OCI-M1 (cell line): ENCODE data around the gene TMEM106C.

ENCODE experiments used
- DNase-seq: peaks from one replicate; lab custom pipeline; 2025; lab: John Stamatoyannopoulos, UW

The TMEM106C gene

GRCh38 chr12:47979686-47980085, 16.3 kb downstream of the TMEM106C start:
- no peak for DNase-seq

DNA sequence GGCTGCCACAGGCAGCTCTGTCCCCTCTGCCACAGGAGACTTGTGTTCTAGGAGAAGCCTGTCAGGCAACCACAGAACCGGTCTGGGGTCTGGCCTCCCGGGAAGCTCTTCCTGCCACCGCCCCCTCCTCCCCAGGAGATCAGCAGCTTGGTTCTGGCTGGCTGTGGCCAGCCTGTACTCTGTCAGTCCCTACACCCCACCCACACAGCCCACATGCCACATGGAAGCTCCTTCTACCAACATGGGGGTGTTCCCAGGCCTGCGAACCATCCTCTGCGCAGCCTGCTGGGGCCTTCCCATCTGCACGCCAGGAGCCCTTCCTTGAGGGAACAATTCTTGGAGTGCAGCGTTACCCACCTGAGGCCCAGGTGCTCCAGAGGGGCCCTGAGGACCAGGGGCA, 16.8 kb downstream of the TMEM106C start:
- no peak for DNase-seq

DNA sequence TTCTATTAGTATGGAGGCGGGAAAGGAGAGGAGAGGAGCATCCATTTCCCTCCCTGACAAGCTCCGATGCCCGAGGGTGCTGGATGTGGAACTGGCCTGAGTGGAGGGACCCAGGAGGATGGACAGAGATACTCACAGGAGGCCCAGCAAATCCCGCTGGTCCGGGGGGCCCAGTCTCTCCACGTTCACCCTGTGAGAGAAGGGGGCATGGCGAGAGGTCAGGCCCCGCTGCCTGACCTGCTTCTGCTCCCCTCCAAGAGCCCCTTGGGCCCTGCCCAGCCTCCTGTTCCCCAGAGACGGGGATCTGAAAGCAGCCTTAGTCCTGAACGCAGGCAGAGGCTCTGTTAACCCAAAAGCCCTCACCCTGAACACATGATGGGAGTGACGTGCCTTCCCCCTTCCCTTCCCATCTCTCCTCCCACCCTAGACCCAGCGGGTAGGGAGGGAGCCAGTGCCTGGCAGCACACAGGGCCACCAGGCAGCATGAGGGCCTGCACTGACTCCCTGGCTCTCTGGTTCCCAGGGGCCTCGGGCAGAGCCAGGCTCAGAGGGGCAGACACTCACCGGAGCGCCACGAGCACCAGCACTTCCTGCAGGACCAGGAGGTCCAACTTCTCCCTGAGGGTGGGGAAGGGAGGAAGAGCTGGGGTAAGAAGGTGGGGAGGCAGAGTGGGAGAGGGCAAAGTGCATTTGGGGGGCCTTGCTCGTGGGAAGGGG, 17.5 kb downstream of the TMEM106C start:
- DNase-seq = no peak

DNA sequence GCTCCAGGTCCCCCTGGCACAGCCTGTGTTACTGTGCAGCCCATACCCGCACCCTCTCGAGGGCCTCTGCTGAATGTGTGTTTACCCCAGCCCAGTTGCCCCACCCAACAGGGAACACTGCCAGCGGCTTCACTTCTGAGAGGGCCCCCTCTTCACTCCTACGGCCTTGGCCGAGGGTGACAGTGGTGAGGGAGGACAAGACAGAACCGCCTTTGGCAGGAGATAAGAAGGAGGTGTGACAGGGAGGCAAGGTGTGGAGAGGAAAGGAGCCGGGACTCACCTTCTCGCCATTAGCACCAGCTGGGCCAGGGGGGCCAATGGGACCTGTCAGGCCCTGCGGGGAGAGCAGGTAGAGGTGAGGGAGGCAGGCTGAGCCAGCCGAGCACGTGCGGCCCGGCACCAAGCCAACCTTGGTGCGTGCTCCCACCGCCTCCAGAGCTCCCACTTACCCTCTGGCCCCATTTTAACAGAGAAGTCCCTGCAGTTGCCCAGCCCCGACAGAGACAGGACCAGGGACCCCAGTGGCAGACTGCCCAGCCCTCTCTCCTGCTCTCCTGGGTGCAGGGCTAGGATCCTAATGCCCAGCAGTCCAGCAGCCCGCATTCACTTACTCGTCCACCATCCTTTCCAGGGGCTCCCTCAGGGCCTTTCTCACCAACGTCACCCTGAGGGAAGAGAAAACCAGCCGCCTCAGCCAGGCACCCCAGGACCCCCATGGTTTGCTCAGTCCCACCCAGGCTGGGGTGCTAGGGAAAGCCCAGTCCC, 18.3 kb downstream of the TMEM106C start:
- no peak for DNase-seq

DNA sequence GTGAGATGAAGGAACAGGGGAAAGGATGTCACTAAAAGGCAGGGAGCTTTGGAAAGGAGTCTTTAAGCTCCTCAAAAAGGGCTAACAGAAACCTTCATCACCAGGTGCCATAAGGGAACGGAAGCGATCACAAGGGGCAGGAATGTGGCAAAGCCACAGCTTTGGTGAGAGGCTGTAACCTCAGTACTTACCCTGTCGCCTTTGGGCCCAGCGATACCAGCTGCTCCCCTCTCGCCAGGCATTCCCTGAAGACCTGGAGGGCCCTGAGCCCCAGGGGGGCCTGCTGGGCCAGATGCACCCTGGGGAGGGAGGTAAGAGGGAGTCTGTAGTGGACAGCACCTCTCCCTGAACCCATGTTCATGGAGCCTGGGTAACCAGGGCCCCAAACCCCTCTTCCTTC, 18.9 kb downstream of the TMEM106C start:
- DNase-seq = no peak

- DNase-seq = no peak
Measured at GRCh38 chr12:47982770-47983169, 19.4 kb downstream of the TMEM106C start.

DNA sequence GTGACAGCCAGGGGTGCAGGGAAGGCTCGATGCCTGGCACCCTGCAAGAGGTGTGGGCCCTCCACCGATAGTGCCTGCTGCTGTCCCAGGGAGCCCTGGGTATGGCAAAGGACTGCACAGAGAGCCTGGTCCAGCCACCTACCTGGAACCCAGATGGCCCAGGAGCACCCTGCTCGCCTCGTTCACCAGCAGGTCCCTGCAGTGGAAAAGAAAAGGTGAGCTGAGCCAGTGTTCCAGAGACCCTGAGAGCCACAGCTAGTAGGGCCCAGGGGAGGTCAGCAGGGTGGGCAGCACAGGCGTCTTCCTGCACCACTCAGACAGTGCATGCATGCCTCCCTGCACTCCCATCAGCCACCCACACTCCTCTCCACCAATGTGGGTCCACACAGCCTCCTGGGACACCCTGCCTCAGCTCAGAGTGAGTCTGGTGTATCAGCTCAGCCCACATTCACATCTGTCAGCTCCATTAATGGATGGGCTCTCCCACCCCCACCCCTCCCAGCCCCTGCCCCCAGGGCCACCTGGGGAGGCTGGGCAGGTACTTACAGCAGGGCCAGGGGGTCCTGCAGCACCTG, 20.2 kb downstream of the TMEM106C start:
- DNase-seq = no peak

- no peak for DNase-seq
Measured at GRCh38 chr12:47984331-47984801, 21.0 kb downstream of the TMEM106C start.

DNA sequence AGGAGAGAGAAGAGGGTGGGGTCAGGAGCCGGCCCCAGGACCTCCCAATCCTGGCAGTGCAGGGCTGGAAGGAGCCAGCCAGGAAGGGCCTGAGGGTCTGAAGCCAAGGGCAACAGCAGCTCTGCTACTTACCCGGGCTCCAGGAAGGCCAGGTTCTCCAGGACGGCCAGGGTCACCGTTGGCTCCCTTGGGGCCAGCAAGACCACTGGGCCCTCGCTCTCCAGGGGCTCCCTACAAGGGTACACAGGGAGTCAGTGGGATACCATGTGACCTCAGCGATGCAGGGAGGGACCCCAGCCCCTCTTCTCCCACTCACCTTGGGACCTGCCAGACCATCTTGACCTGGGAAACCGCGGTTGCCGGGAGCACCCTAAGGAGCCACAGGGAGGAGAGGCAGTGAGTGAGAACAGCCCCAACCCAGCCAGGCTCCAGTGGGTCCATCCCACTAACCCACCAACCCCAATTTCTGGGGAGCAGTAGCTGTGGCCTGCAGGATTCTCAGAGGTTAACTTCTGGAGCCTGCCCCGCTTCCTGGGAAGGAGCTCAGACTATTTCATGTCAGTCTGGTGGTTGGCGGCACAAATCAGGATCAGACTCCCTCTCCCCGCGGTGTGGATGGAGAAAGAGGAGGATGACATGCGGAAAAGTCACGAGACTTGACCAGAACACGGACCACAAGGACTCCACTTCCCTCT, 22.3 kb downstream of the TMEM106C start:
- no peak for DNase-seq

DNA sequence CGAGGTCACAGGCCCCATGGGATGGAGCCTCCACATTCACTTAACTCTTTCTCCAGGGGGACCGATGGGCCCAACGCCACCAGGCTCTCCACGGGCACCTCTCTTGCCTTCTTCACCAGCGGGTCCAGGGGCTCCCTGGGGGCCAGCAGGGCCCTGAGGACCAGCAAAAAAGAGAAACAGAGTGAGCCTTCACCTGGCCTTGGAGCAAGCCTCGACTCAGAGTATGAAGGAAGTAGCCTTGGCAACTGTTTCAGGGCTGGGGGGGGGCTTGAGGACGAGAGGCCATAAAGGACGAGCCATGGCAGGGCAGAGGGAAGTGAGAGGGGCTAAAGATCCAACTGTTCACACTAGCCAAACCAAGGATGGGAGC, 22.9 kb downstream of the TMEM106C start:
- DNase-seq = no peak

GRCh38 chr12:47986832-47987231, 23.4 kb downstream of the TMEM106C start:
- DNase-seq = no peak

DNA sequence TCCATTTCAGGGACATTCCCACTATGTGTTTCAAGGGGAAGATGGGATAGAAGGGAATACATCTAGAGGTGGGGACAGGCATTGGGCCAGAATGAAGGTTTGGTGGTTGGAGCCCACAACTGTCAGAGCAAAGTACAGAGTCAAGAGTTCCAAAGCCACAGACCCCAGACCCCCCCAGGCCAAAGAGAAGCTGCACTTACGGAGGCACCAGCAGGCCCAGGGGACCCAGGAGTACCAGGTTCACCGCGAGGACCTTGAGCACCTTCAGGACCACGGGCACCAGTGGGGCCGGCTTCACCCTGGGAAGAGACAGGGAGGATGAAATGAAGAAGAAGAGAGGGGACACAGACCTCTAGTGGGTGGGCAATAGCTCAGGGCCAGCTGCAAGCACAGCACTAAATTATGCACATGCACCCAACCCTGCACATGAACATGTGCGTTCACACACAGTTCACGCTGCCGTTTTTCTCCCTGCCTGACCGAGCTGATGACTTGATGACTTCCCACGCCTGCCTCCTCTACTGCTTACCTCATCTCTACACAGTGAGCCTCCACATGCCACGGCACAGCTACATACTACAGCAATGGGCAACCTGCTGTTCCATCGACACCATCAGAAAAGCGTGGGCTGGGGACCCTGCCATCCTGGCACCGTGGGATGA, 24.1 kb downstream of the TMEM106C start:
- no peak for DNase-seq

DNA sequence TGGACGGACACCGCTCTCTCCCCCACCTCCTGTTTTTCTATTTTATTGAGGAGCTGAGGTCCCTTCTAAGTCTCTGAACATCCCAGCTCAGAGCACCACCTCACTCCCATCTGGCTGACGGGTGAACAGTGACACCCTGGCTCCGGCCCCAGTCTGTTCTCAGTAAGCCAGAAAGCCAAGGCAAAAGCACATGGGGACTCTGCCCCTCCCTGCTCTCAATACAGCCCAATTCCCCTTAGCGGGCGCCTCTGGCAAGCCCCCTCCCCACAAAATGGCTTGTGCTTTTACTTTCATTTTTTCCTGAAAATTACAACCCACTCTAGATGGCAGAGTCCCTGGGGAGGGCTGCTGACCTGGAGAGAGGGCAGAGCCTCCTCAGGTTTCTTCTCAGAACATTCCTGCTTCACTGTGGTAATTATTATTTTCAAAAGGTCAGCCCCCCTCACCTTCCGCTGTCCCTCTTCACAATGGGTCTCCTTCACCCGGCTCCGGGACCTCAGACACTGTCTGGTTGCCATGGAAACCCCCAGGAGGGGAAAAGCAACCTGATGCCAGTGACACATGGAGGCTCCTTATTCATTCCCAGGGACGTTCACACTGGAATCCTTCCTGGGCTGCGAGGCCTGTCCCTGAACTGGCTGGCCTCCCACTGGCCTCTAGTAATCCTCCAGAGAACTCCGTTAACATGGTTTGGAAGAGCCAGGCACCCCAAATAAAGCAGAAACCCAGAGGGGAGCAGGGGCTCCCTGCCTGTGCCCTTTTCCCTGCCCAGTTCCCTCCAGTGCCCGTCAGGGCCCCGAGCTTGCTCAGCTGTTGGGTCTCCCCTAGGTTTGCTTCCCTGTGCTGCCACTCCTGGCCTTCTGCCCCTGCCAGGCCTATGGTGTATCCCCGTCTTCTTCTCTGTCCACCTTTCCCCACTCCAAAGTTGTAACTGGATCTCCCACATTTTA, 25.0 kb downstream of the TMEM106C start:
- DNase-seq = no peak

- no peak for DNase-seq
Measured at GRCh38 chr12:47989023-47989417, 25.6 kb downstream of the TMEM106C start.

- DNase-seq = no peak
Measured at GRCh38 chr12:47989666-47990065, 26.3 kb downstream of the TMEM106C start.

GRCh38 chr12:47990351-47991105, 27.1 kb downstream of the TMEM106C start:
- DNase-seq = no peak

DNA sequence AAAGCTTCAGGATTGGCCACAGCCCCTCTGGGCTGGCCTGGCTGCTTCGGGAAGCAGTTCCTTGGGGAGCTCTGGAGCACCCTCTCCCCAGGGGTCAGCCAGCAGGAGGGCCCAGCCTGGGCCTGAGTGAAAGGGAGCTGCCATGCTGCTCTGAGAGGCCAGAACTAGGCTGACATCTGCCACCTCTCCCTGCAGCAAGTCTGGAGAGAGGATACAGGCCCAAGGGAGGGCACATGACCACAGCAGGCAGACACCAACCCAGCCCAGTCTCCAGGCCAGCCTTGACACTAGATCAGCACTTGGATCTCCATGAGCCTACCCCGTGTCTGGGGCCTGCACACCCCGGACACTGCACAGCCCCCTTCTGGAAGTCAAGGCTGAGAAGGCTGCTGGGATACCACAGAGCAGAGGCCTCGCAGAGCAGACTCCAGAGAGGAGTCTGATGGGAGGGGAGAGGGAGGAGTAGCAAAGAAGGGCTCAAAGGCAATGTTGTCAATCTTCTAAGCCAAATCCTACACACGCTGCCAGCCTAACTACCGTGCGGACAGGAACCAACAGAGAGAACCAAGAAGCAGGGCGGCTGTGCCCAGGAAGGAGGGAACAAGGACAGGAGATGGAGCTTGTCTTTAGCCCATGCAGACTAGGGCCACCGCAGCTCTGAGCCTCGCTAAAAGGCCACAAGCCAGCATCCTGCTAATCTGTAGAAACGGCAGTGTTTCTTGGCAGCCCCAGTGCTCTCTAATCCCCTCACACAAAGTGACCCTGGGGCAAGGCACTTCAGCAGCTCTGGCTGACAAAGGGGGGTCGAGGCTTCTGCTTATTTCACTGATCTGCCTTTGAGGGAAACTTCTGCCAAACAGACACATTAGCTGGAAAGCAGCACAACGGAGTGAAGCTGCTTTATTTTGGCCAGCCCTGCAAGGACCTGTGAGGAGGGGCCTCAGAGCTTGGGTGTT, 28.0 kb downstream of the TMEM106C start:
- no peak for DNase-seq

GRCh38 chr12:47992776-47993175, 29.4 kb downstream of the TMEM106C start:
- DNase-seq = no peak

DNA sequence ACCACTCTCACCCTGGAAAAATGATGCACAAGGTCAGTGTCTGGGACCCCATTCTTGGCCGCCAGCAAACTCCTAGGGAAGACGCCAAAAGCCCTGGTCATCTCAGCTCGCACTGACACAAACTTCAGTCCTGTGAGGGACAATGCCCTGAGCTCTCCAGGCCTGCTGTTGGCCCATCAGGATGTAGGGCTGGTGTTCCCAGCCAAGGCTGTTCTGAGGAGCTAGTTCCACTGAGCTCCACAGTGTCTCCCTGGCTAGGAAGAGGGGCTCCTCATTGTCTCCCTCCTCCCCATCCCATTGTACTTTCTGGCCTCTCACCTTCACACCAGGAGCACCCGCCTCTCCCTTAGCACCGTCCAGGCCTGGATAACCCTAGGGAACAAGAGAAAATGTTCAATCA, 30.1 kb downstream of the TMEM106C start:
- DNase-seq = no peak
